Neural crest cell (in vitro differentiated cells): ENCODE measurements around the gene RASAL1. TPM values are rescaled to one million over a fixed set of nuclear protein-coding genes. Genes with fewer than 3 reads are reported as not detected.

Experiments used
- DNase-seq: peaks from one replicate; pipeline ENCODE4 v3.0.0; 2021; ENCODE audit warnings: low read depth, mixed read lengths, low spot score
- H3K27ac Mint-ChIP-seq: one replicate; pipeline ENCODE4 v1.8.0; 2021; ENCODE audit warnings: mild to moderate bottlenecking, mixed read lengths; ENCODE audit not compliant: unreplicated experiment
- H3K27me3 Mint-ChIP-seq: 2 replicates; pipeline ENCODE4 v1.8.0; 2021; ENCODE audit warnings: low read depth, mild to moderate bottlenecking, mixed read lengths
- H3K36me3 Mint-ChIP-seq: 2 replicates; pipeline ENCODE4 v1.8.0; 2021; ENCODE audit warnings: low read depth, mild to moderate bottlenecking, mixed read lengths
- H3K4me1 Mint-ChIP-seq: 2 replicates; pipeline ENCODE4 v1.8.0; 2021; ENCODE audit warnings: mixed read lengths
- H3K4me3 Mint-ChIP-seq: one replicate; pipeline ENCODE4 v1.8.0; 2021; ENCODE audit warnings: mild to moderate bottlenecking, mixed read lengths
- H3K9me3 Mint-ChIP-seq: 2 replicates; pipeline ENCODE4 v1.8.0; 2021; ENCODE audit warnings: mixed read lengths
- CTCF ChIP-seq: fragments of 200-600 bp; sonication (generic); conservative IDR thresholded peaks from 2 replicates; pipeline ENCODE4 v1.5.0; 2021; ENCODE audit warnings: antibody characterized with exemption, mild to moderate bottlenecking
- total RNA-seq: library from RNA; stranded (reverse); gene quantifications from 2 replicates; pipeline ENCODE4 v1.2.1, GENCODE V29; 2021

The RASAL1 gene
- total RNA-seq, 1 donor from 2014 or later = not detected

GRCh38 chr12:113159937-113160336, 24.4 kb upstream of the RASAL1 start:
- Mint-ChIP-seq H3K27ac (no peak overlapping the region), H3K27me3 (peaks cover 26% of the 10 kb centered on the region), H3K4me3 (no peak overlapping the region), H3K9me3 (no peaks in the 10 kb centered on the region), H3K4me1 (peaks cover 13% of the 10 kb centered on the region), H3K36me3 (peaks cover 6% of the 10 kb centered on the region)
- TF ChIP-seq CTCF = no peak
- DNase-seq = no peak

GRCh38 chr12:113158439-113159203, 23.1 kb upstream of the RASAL1 start:
- H3K4me1 Mint-ChIP-seq = peaks cover 13% of the 10 kb centered on the region
- H3K4me3 Mint-ChIP-seq = no peak overlapping the region
- no peak overlapping the region for H3K27ac Mint-ChIP-seq
- H3K9me3 Mint-ChIP-seq = no peaks in the 10 kb centered on the region
- TF ChIP-seq CTCF = no peak
- DNase-seq = no peak
- peaks cover 37% of the 10 kb centered on the region for H3K27me3 Mint-ChIP-seq
- peaks cover 6% of the 10 kb centered on the region for H3K36me3 Mint-ChIP-seq

- H3K27ac Mint-ChIP-seq = no peak overlapping the region
- peaks cover 6% of the 10 kb centered on the region for H3K36me3 Mint-ChIP-seq
- H3K4me1 Mint-ChIP-seq = peaks cover 13% of the 10 kb centered on the region
- H3K9me3 Mint-ChIP-seq = no peaks in the 10 kb centered on the region
- H3K27me3 Mint-ChIP-seq = peaks cover 49% of the 10 kb centered on the region
- TF ChIP-seq CTCF = no peak
- no peak overlapping the region for H3K4me3 Mint-ChIP-seq
- DNase-seq = no peak
Observed at GRCh38 chr12:113157218-113157859, 21.8 kb upstream of the RASAL1 start.

- H3K36me3 Mint-ChIP-seq = peaks cover 3% of the 10 kb centered on the region
- H3K27ac Mint-ChIP-seq = no peak overlapping the region
- H3K27me3 Mint-ChIP-seq = peaks cover 58% of the 10 kb centered on the region
- H3K9me3 Mint-ChIP-seq = no peaks in the 10 kb centered on the region
- no peak for DNase-seq
- TF ChIP-seq CTCF = no peak
- H3K4me3 Mint-ChIP-seq = no peak overlapping the region
- peaks cover 8% of the 10 kb centered on the region for H3K4me1 Mint-ChIP-seq
Observed at GRCh38 chr12:113155646-113156045, 20.1 kb upstream of the RASAL1 start.

GRCh38 chr12:113155060-113155459, 19.5 kb upstream of the RASAL1 start:
- Mint-ChIP-seq H3K27ac (no peak overlapping the region), H3K4me1 (peaks cover 11% of the 10 kb centered on the region), H3K4me3 (no peak overlapping the region), H3K36me3 (peaks cover 3% of the 10 kb centered on the region), H3K27me3 (peaks cover 63% of the 10 kb centered on the region), H3K9me3 (no peaks in the 10 kb centered on the region)
- no peak for DNase-seq
- TF ChIP-seq CTCF = no peak
